HAP-1 (cell line): ENCODE results near the gene KLHL17.
"Not testable (repeated sequence)": the region's sequence is repeated elsewhere in the genome, so short reads cannot be mapped to it uniquely, and the experiment has no call there.

ENCODE experiments used
- DNase-seq, 2 experiments: peaks; one replicate each; pipeline ENCODE4 v3.0.0-alpha.2; 2016 to 2020; ENCODE audit warnings: low spot score in 2 of 2
- H3K27me3 ChIP-seq: fragments of 250-450 bp; sonication (Bioruptor Pico); 2 replicates; pipeline ENCODE4 v1.5.1; 2020; ENCODE audit warnings: low read depth, mild to moderate bottlenecking, moderate library complexity
- H3K36me3 ChIP-seq: fragments of 250-450 bp; sonication (Bioruptor Pico); replicated peaks from 2 replicates; pipeline ENCODE4 v1.5.1; 2020; ENCODE audit warnings: mild to moderate bottlenecking
- H3K4me1 ChIP-seq: fragments of 250-450 bp; sonication (Bioruptor Pico); 2 replicates; pipeline ENCODE4 v1.5.1; 2020; ENCODE audit warnings: mild to moderate bottlenecking
- H3K4me3 ChIP-seq: fragments of 250-450 bp; sonication (Bioruptor Pico); 2 replicates; pipeline ENCODE4 v1.5.1; 2020; ENCODE audit warnings: mild to moderate bottlenecking, moderate library complexity
- H3K9me3 ChIP-seq: fragments of 250-450 bp; sonication (Bioruptor Pico); 2 replicates; pipeline ENCODE4 v1.5.1; 2020; ENCODE audit warnings: mild to moderate bottlenecking, moderate library complexity
- in situ Hi-C: fragments of 300-500 bp; cut with MboI; formaldehyde crosslinking; loops from 3 replicates; pipeline ENCODE4 v1.14.3; 2020; ENCODE audit warnings: low sequenced_read_pairs, inconsistent platforms, mixed read lengths

Gene KLHL17

GRCh38 chr1:999725-1000356, 39.5 kb downstream of the KLHL17 start, which contains the start of gene HES4:
HES4 (minus strand) TSS chr1:1000097; CDS start chr1:999973, 124 bp downstream.
- peak; percentile 86 to 96 for DNase-seq
- peaks cover 17% of the 10 kb centered on the region for H3K36me3 ChIP-seq
- H3K27me3 ChIP-seq: no peaks in the 10 kb centered on the region
- H3K9me3 ChIP-seq: no peaks in the 10 kb centered on the region
- H3K4me1 ChIP-seq: peaks cover 8% of the 10 kb centered on the region
- in situ Hi-C loops: no loop called here
- peak within 1 kb of the TSS; percentile 87 for H3K4me3 ChIP-seq

GRCh38 chr1:1000357-1001056, 40.1 kb downstream of the KLHL17 start:
- DNase-seq: peak; percentile 73 to 91
- in situ Hi-C loops: no loop called here
- H3K4me3 ChIP-seq: peak overlapping the region; percentile 87
- H3K4me1 ChIP-seq: peaks cover 8% of the 10 kb centered on the region
- no peaks in the 10 kb centered on the region for H3K9me3 ChIP-seq
- peaks cover 17% of the 10 kb centered on the region for H3K36me3 ChIP-seq
- H3K27me3 ChIP-seq: no peaks in the 10 kb centered on the region

GRCh38 chr1:1001057-1001783, 40.8 kb downstream of the KLHL17 start:
- in situ Hi-C loops: no loop called here
- peaks cover 8% of the 10 kb centered on the region for H3K4me1 ChIP-seq
- H3K27me3 ChIP-seq: no peaks in the 10 kb centered on the region
- peaks cover 17% of the 10 kb centered on the region for H3K36me3 ChIP-seq
- DNase-seq: peak in 1 of 2 experiments; percentile 53
- H3K9me3 ChIP-seq: no peaks in the 10 kb centered on the region
- peak overlapping the region; percentile 87 for H3K4me3 ChIP-seq

GRCh38 chr1:1003618-1004419, 43.4 kb downstream of the KLHL17 start:
- DNase-seq: peak in 1 of 2 experiments; percentile 25
- Histone ChIP-seq H3K36me3 (peaks cover 10% of the 10 kb centered on the region), H3K27me3 (no peaks in the 10 kb centered on the region), H3K9me3 (no peaks in the 10 kb centered on the region), H3K4me1 (peaks cover 3% of the 10 kb centered on the region; the same call in 1 of the 2 replicates), H3K4me3 (no peak overlapping the region)
- in situ Hi-C loops: no loop called here

- Histone ChIP-seq H3K9me3 (no peaks in the 10 kb centered on the region), H3K4me1 (peaks cover 3% of the 10 kb centered on the region; the same call in 1 of the 2 replicates), H3K4me3 (no peak overlapping the region), H3K27me3 (no peaks in the 10 kb centered on the region), H3K36me3 (peaks cover 7% of the 10 kb centered on the region)
- DNase-seq: no peak
- in situ Hi-C loops: no loop called here
These were observed 44.0 kb downstream of the KLHL17 start for GRCh38 chr1:1004420-1004779.

GRCh38 chr1:1004780-1005697, 44.7 kb downstream of the KLHL17 start:
- Histone ChIP-seq H3K4me1 (peaks cover 3% of the 10 kb centered on the region; the same call in 1 of the 2 replicates), H3K27me3 (no peaks in the 10 kb centered on the region)

GRCh38 chr1:1005774-1006304, 45.5 kb downstream of the KLHL17 start:
- no peak for DNase-seq
- peaks cover 3% of the 10 kb centered on the region; the same call in 1 of the 2 replicates for H3K4me1 ChIP-seq
- H3K4me3 ChIP-seq: no peak overlapping the region
- H3K27me3 ChIP-seq: no peaks in the 10 kb centered on the region
- no peaks in the 10 kb centered on the region for H3K9me3 ChIP-seq
- in situ Hi-C loops: no loop called here
- H3K36me3 ChIP-seq: peaks cover 4% of the 10 kb centered on the region

More at GRCh38 chr1:1004780-1005697, 44.7 kb downstream of the KLHL17 start:
- H3K4me3 ChIP-seq: no peak overlapping the region
- in situ Hi-C loops: no loop called here
- peaks cover 4% of the 10 kb centered on the region for H3K36me3 ChIP-seq
- no peak for DNase-seq
- H3K9me3 ChIP-seq: no peaks in the 10 kb centered on the region

GRCh38 chr1:1006305-1007159, 46.1 kb downstream of the KLHL17 start:
- in situ Hi-C loops: no loop called here
- no peaks in the 10 kb centered on the region for H3K4me1 ChIP-seq
- peaks cover 6% of the 10 kb centered on the region for H3K36me3 ChIP-seq
- H3K4me3 ChIP-seq: no peak overlapping the region
- no peaks in the 10 kb centered on the region for H3K9me3 ChIP-seq
- no peak for DNase-seq
- H3K27me3 ChIP-seq: no peaks in the 10 kb centered on the region

GRCh38 chr1:1010131-1010530, 49.7 kb downstream of the KLHL17 start:
- in situ Hi-C loops, DNase-seq, H3K36me3 ChIP-seq: not testable (repeated sequence)

GRCh38 chr1:1011396-1011949, 51.1 kb downstream of the KLHL17 start:
- in situ Hi-C loops: no loop called here

More at GRCh38 chr1:1010131-1010530, 49.7 kb downstream of the KLHL17 start:
- H3K4me1 ChIP-seq: peaks cover 11% of the 10 kb centered on the region
- not testable (repeated sequence) for H3K27me3 ChIP-seq, H3K9me3 ChIP-seq, H3K4me3 ChIP-seq

GRCh38 chr1:1012736-1013104, 52.3 kb downstream of the KLHL17 start:
- H3K27me3 ChIP-seq, H3K36me3 ChIP-seq, DNase-seq, H3K9me3 ChIP-seq, in situ Hi-C loops: not testable (repeated sequence)
- H3K4me1 ChIP-seq: peaks cover 11% of the 10 kb centered on the region
- H3K4me3 ChIP-seq: peak overlapping the region; percentile 41

More at GRCh38 chr1:1011396-1011949, 51.1 kb downstream of the KLHL17 start:
- Histone ChIP-seq H3K36me3 (peaks cover 4% of the 10 kb centered on the region; the same call in 1 of the 2 replicates), H3K4me1 (peaks cover 11% of the 10 kb centered on the region), H3K9me3 (no peaks in the 10 kb centered on the region), H3K27me3 (no peaks in the 10 kb centered on the region), H3K4me3 (no peak overlapping the region)
- DNase-seq: no peak
